HCT116 (cell line): Measurements from ENCODE around the gene SLC22A23. TPM values are rescaled to one million over a fixed set of nuclear protein-coding genes. Genes with fewer than 3 reads are reported as not detected.

ENCODE experiments used
- ATAC-seq: fragments of 200-7000 bp; cut with Tn5 transposase; 2 replicates; pipeline ENCODE4 v1.9.1; 2020; ENCODE audit warnings: mild to moderate bottlenecking, moderate library complexity
- BruUV-seq: library from RNA; stranded (reverse); fragments of 400-500 nt; replicated peaks from 2 replicates; lab custom pipeline; 2021; lab: Mats Ljungman, UMichigan
- CTCF ChIA-PET: fragments of 300-600 bp; sonication (Branson Sonifier 250); formaldehyde crosslinking; loops from one replicate; lab custom pipeline; 2021; ENCODE audit warnings: antibody characterized with exemption; lab: Charles Lee
- POLR2A ChIA-PET: fragments of 300-600, 350-600 bp; sonication (Branson Sonifier 250); formaldehyde crosslinking; loops from one replicate; lab custom pipeline; 2021; ENCODE audit warnings: antibody characterized with exemption; lab: Charles Lee
- RAD21 ChIA-PET, 2 experiments: fragments of 300-600 bp; sonication (Branson Sonifier 250); formaldehyde crosslinking; loops; one replicate each; lab custom pipeline; 2023; ENCODE audit warnings: low total read pairs in 2 of 2; ENCODE audit not compliant: uncharacterized antibody in 2 of 2, unreplicated experiment in 2 of 2, low non-redundant PET in 1 of 2; lab: Charles Lee
- DNase-seq: peaks from one replicate; pipeline ENCODE4 v3.0.0-alpha.2; 2010; ENCODE audit warnings: low read depth, low spot score
- H2AFZ ChIP-seq: fragments of 200-600 bp; shearing (Covaris generic), sonication (generic); 2 replicates; pipeline ENCODE4 v1.6.1; 2017; ENCODE audit warnings: low read depth, mixed run types, mixed read lengths, antibody characterized with exemption, low read length; ENCODE audit not compliant: poor library complexity, severe bottlenecking
- H3K27ac ChIP-seq: 2 replicates; pipeline ENCODE4 v1.5.1; 2012; ENCODE audit warnings: low read depth, low read length
- H3K27me3 ChIP-seq: fragments of 200-600 bp; sonication (generic); 2 replicates; pipeline ENCODE4 v1.6.1; 2016; ENCODE audit warnings: mixed run types, low read length, mixed read lengths; ENCODE audit not compliant: insufficient read depth
- H3K36me3 ChIP-seq, 2 experiments: fragments of 200-500 bp in 1 of 2; fragments of 200-600 bp in 1 of 2; sonication (Bioruptor generic) in 1 of 2; sonication (generic) in 1 of 2; 2 replicates each; pipeline versions ENCODE4 v1.5.1 to v1.6.1; 2014 to 2016; ENCODE audit warnings: low read length in 2 of 2, inconsistent platforms in 1 of 2, mixed read lengths in 1 of 2, mixed run types in 1 of 2; ENCODE audit not compliant: insufficient read depth in 2 of 2, control insufficient read depth in 1 of 2
- H3K4me1 ChIP-seq, 2 experiments: fragments of 200-600 bp in 1 of 2; sonication (generic) in 1 of 2; 2 replicates each; pipeline versions ENCODE4 v1.5.1 to v1.6.1; 2012 to 2017; ENCODE audit warnings: low read length in 2 of 2, inconsistent platforms in 1 of 2, mild to moderate bottlenecking in 1 of 2, mixed read lengths in 1 of 2, mixed run types in 1 of 2, moderate library complexity in 1 of 2; ENCODE audit not compliant: insufficient read depth in 2 of 2, control insufficient read depth in 1 of 2
- H3K4me2 ChIP-seq: fragments of 200-600 bp; sonication (generic); 2 replicates; pipeline ENCODE4 v1.6.1; 2017; ENCODE audit warnings: mixed run types, low read length, mixed read lengths
- H3K4me3 ChIP-seq, 2 experiments: fragments of 200-600 bp in 1 of 2; sonication (generic) in 1 of 2; replicated peaks in 1 of 2; 2 replicates each; pipeline ENCODE4 v1.5.1; 2011 to 2016; ENCODE audit warnings: low read length in 2 of 2, control low read depth in 1 of 2, low read depth in 1 of 2, mild to moderate bottlenecking in 1 of 2, mixed read lengths in 1 of 2, mixed run types in 1 of 2
- H3K79me2 ChIP-seq: fragments of 200-600 bp; sonication (generic); 2 replicates; pipeline ENCODE4 v1.6.1; 2017; ENCODE audit warnings: mild to moderate bottlenecking, mixed run types, low read length, moderate library complexity, mixed read lengths; ENCODE audit not compliant: insufficient read depth
- H3K9ac ChIP-seq: fragments of 200-600 bp; sonication (generic); 2 replicates; pipeline ENCODE4 v1.6.1; 2016; ENCODE audit warnings: low read length, mixed read lengths
- H3K9me2 ChIP-seq: fragments of 200-600 bp; sonication (generic), shearing (Covaris generic); 2 replicates; pipeline ENCODE4 v1.6.1; 2017; ENCODE audit warnings: mixed run types, mild to moderate bottlenecking, moderate library complexity; ENCODE audit not compliant: insufficient read depth
- H3K9me3 ChIP-seq, 2 experiments: fragments of 200-500 bp in 1 of 2; fragments of 200-600 bp in 1 of 2; sonication (Bioruptor generic) in 1 of 2; sonication (generic) in 1 of 2; 2 replicates each; pipeline ENCODE4 v1.6.1; 2014 to 2017; ENCODE audit warnings: low read length in 2 of 2, mixed read lengths in 2 of 2, inconsistent platforms in 1 of 2, low read depth in 1 of 2, mild to moderate bottlenecking in 1 of 2, mixed run types in 1 of 2, moderate library complexity in 1 of 2; ENCODE audit not compliant: control insufficient read depth in 1 of 2, insufficient read depth in 1 of 2
- H4K20me1 ChIP-seq: fragments of 200-600 bp; sonication (generic), shearing (Covaris generic); 2 replicates; pipeline ENCODE4 v1.6.1; 2017; ENCODE audit warnings: mixed run types, mild to moderate bottlenecking, moderate library complexity; ENCODE audit not compliant: insufficient read depth
- CBX3 ChIP-seq: IDR thresholded peaks from 2 replicates; pipeline ENCODE4 v1.6.1; 2012; ENCODE audit warnings: low read depth
- CEBPB ChIP-seq: IDR thresholded peaks from 2 replicates; pipeline ENCODE4 v1.6.1; 2012; ENCODE audit warnings: low read depth
- EGR1 ChIP-seq: IDR thresholded peaks from 2 replicates; pipeline ENCODE4 v1.6.1; 2012; ENCODE audit warnings: low read depth
- EZH2 ChIP-seq: fragments of 200-600 bp; sonication (generic); IDR thresholded peaks from 2 replicates; pipeline ENCODE4 v1.6.1; 2017; ENCODE audit warnings: antibody characterized with exemption, mixed run types
- JUND ChIP-seq: IDR thresholded peaks from 2 replicates; pipeline ENCODE4 v1.6.1; 2012
- SIN3A ChIP-seq: IDR thresholded peaks from 2 replicates; pipeline ENCODE4 v1.6.1; 2012; ENCODE audit warnings: low read depth
- SP1 ChIP-seq: IDR thresholded peaks from 2 replicates; pipeline ENCODE4 v1.6.1; 2012; ENCODE audit warnings: low read depth
- TCF7L2 ChIP-seq: IDR thresholded peaks from 2 replicates; pipeline ENCODE4 v1.7.0; 2011; ENCODE audit warnings: borderline replicate concordance, inconsistent platforms; ENCODE audit not compliant: insufficient read depth, insufficient read length; ENCODE audit errors: extremely low read depth
- YY1 ChIP-seq: IDR thresholded peaks from 2 replicates; pipeline ENCODE4 v1.6.1; 2011; ENCODE audit warnings: low read length, low read depth, moderate library complexity, mild to moderate bottlenecking; ENCODE audit not compliant: insufficient replicate concordance; ENCODE audit errors: extremely low read depth
- ZFX ChIP-seq: fragments of 450-650 bp; IDR thresholded peaks from 2 replicates; pipeline ENCODE4 v1.6.1; 2017
- intact Hi-C: fragments of 100-400 bp; cut with micrococcal nuclease; formaldehyde crosslinking; loops from 2 replicates; pipeline ENCODE4 v1.10.0; 2022
- total RNA-seq: library from RNA; stranded (reverse); gene quantifications from one replicate; pipeline ENCODE4 v1.2.1, GENCODE V29; 2021; ENCODE audit not compliant: unreplicated experiment
- TF ChIP-seq, protein P1 (sequence below): IDR thresholded peaks from 2 replicates; pipeline ENCODE4 v1.6.1; 2012
- TF ChIP-seq, protein P2 (sequence below): IDR thresholded peaks from 2 replicates; pipeline ENCODE4 v1.6.1; 2012; ENCODE audit warnings: low read depth
- TF ChIP-seq, protein P3 (sequence below): IDR thresholded peaks from 2 replicates; pipeline ENCODE4 v1.6.1; 2011; ENCODE audit warnings: mild to moderate bottlenecking, low read length, moderate library complexity; ENCODE audit not compliant: insufficient replicate concordance; ENCODE audit errors: extremely low read depth

SLC22A23 gene
- total RNA-seq, 1 experiment from 2014 or later = 11.5 TPM

DNA sequence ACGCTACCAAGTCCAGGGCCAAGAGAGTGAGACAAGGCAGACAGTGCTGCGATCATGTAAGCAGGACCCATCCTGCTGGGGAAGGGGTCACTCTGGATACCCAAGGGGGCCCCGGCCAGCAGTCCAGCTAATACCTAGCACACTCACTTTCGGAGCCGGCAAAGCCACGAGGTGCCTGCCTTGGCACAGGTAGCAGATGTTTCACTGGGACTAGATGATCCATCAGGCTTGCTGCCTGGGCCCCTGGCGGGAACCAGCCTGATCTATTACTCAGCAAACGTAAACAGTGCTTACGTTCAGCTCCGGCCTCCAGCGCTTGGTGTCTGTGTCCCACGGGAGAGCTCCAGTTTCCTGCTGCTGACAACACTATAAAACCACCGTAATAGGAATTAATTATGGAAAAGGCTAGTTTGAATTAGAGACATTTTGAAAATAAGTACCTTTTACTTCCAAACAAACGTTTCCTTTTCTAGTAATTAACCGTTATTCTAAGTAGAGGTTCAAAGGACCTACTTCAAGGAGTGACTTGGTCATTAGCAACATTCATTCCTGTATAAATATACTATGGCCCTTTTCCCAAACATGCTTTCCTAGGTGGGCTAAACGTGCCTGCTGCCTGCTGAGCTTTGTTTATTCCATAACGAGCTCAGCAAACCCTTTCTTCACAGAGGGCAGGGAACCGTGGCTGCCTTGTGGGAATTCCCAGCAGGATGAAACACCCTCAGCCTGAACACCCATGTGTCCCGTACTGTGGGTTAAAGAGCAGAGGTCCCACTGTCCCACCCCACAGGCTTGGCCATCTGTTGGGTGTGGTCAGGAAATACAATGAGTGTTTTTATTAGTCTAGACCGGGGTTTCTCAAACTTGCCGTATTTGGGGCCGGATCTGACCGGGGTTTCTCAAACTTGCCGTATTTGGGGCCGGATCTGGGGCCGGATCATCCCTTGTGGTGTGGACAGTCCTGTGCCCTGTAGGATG is 18.4 kb downstream of the SLC22A23 start:
- Histone ChIP-seq H3K27ac (no peak overlapping the region), H3K9me3 (no peaks in the 10 kb centered on the region), H3K4me2 (no peak overlapping the region)

More for the DNA sequence above, 18.4 kb downstream of the SLC22A23 start:
- CTCF ChIA-PET = no interaction called here
- TF ChIP-seq, protein P1, sequence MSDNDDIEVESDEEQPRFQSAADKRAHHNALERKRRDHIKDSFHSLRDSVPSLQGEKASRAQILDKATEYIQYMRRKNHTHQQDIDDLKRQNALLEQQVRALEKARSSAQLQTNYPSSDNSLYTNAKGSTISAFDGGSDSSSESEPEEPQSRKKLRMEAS = no peak
- no peak for TF ChIP-seq YY1
- TF ChIP-seq EGR1 = no peak
- no peak for TF ChIP-seq CEBPB
- TF ChIP-seq TCF7L2 = no peak
- no peak for TF ChIP-seq SP1
- no peak for TF ChIP-seq CBX3
- TF ChIP-seq EZH2 = no peak
- TF ChIP-seq, protein P2, sequence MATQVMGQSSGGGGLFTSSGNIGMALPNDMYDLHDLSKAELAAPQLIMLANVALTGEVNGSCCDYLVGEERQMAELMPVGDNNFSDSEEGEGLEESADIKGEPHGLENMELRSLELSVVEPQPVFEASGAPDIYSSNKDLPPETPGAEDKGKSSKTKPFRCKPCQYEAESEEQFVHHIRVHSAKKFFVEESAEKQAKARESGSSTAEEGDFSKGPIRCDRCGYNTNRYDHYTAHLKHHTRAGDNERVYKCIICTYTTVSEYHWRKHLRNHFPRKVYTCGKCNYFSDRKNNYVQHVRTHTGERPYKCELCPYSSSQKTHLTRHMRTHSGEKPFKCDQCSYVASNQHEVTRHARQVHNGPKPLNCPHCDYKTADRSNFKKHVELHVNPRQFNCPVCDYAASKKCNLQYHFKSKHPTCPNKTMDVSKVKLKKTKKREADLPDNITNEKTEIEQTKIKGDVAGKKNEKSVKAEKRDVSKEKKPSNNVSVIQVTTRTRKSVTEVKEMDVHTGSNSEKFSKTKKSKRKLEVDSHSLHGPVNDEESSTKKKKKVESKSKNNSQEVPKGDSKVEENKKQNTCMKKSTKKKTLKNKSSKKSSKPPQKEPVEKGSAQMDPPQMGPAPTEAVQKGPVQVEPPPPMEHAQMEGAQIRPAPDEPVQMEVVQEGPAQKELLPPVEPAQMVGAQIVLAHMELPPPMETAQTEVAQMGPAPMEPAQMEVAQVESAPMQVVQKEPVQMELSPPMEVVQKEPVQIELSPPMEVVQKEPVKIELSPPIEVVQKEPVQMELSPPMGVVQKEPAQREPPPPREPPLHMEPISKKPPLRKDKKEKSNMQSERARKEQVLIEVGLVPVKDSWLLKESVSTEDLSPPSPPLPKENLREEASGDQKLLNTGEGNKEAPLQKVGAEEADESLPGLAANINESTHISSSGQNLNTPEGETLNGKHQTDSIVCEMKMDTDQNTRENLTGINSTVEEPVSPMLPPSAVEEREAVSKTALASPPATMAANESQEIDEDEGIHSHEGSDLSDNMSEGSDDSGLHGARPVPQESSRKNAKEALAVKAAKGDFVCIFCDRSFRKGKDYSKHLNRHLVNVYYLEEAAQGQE = no peak
- no peak for TF ChIP-seq JUND
- TF ChIP-seq, protein P3, sequence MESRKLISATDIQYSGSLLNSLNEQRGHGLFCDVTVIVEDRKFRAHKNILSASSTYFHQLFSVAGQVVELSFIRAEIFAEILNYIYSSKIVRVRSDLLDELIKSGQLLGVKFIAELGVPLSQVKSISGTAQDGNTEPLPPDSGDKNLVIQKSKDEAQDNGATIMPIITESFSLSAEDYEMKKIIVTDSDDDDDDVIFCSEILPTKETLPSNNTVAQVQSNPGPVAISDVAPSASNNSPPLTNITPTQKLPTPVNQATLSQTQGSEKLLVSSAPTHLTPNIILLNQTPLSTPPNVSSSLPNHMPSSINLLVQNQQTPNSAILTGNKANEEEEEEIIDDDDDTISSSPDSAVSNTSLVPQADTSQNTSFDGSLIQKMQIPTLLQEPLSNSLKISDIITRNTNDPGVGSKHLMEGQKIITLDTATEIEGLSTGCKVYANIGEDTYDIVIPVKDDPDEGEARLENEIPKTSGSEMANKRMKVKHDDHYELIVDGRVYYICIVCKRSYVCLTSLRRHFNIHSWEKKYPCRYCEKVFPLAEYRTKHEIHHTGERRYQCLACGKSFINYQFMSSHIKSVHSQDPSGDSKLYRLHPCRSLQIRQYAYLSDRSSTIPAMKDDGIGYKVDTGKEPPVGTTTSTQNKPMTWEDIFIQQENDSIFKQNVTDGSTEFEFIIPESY = no peak
- TF ChIP-seq SIN3A = no peak
- TF ChIP-seq ZFX = no peak
- Histone ChIP-seq H3K4me1 (peaks cover 7 to 20% of the 10 kb centered on the region in 2 experiments; a peak in 3 of 4 replicates), H3K27me3 (no peaks in the 10 kb centered on the region), H2AFZ (no peak overlapping the region), H3K9ac (no peak overlapping the region), H3K79me2 (no peaks in the 10 kb centered on the region; the same call in 1 of the 2 replicates), H3K36me3 (no peaks in the 10 kb centered on the region), H4K20me1 (no peaks in the 10 kb centered on the region), H3K9me2 (no peaks in the 10 kb centered on the region), H3K4me3 (no peak overlapping the region)
- POLR2A ChIA-PET = no interaction called here
- no TSS peak for BruUV-seq
- no peak for ATAC-seq
- intact Hi-C loops = no loop called here
- RAD21 ChIA-PET = interaction anchor here in 1 of 2 experiments (0.7 kb wide), 1 partner anchor 48 kb away, joined by 4 read pairs; no protein-coding TSS in a partner anchor
- no peak for DNase-seq
